GM23338 (cell line): ENCODE measurements around the gene SERPINA3. TPM values are rescaled to one million over a fixed set of nuclear protein-coding genes. Genes with fewer than 3 reads are reported as not detected.

Experiments
- ATAC-seq: fragments of 200-7000 bp; cut with Tn5 transposase; 3 replicates; pipeline ENCODE4 v1.9.1; 2020
- DNase-seq: peaks from one replicate; pipeline ENCODE4 v3.0.0-alpha.2; 2015; ENCODE audit warnings: low spot score
- H2AFZ ChIP-seq: fragments of 200-600 bp; sonication (generic); 2 replicates; pipeline ENCODE4 v1.8.0; 2016; ENCODE audit warnings: antibody characterized with exemption, mild to moderate bottlenecking, moderate library complexity
- H3F3A ChIP-seq: fragments of 200-600 bp; sonication (generic); replicated peaks from 2 replicates; pipeline ENCODE4 v1.8.0; 2017; ENCODE audit warnings: antibody characterized with exemption, mixed run types, low read depth
- H3K27ac ChIP-seq: fragments of 200-600 bp; sonication (generic); 2 replicates; pipeline ENCODE4 v1.6.1; 2016; ENCODE audit warnings: low read depth
- H3K27me3 ChIP-seq: fragments of 200-600 bp; sonication (generic); 2 replicates; pipeline ENCODE4 v1.8.0; 2016; ENCODE audit warnings: mild to moderate bottlenecking, mixed run types, moderate library complexity; ENCODE audit not compliant: insufficient read depth
- H3K36me3 ChIP-seq: fragments of 200-600 bp; sonication (generic); 2 replicates; pipeline ENCODE4 v1.8.0; 2016; ENCODE audit warnings: mild to moderate bottlenecking; ENCODE audit not compliant: insufficient read depth
- H3K4me1 ChIP-seq: fragments of 200-600 bp; sonication (generic); 2 replicates; pipeline ENCODE4 v1.8.0; 2016; ENCODE audit warnings: mild to moderate bottlenecking, moderate library complexity; ENCODE audit not compliant: insufficient read depth
- H3K4me2 ChIP-seq: fragments of 200-600 bp; sonication (generic); 2 replicates; pipeline ENCODE4 v1.7.1; 2017; ENCODE audit warnings: mixed run types
- H3K4me3 ChIP-seq: fragments of 200-600 bp; sonication (generic); 2 replicates; pipeline ENCODE4 v1.6.1; 2016; ENCODE audit warnings: mixed run types
- H3K79me2 ChIP-seq: fragments of 200-600 bp; sonication (generic); replicated peaks from 2 replicates; pipeline ENCODE4 v1.8.0; 2017; ENCODE audit warnings: mild to moderate bottlenecking; ENCODE audit not compliant: insufficient read depth
- H3K9me2 ChIP-seq: fragments of 200-600 bp; sonication (generic); 2 replicates; pipeline ENCODE4 v1.8.0; 2017; ENCODE audit not compliant: insufficient read depth
- H4K20me1 ChIP-seq: fragments of 200-600 bp; sonication (generic); replicated peaks from 2 replicates; pipeline ENCODE4 v1.8.0; 2017; ENCODE audit warnings: mild to moderate bottlenecking; ENCODE audit not compliant: insufficient read depth
- H3K27ac Mint-ChIP-seq: 2 replicates; pipeline ENCODE4 v1.8.0; 2020; ENCODE audit warnings: inconsistent platforms, mild to moderate bottlenecking, moderate library complexity, mixed read lengths
- H3K27me3 Mint-ChIP-seq: 3 replicates; pipeline ENCODE4 v1.8.0; 2022; ENCODE audit warnings: low read depth, mild to moderate bottlenecking, moderate library complexity, mixed read lengths, inconsistent platforms; ENCODE audit not compliant: insufficient read depth, poor library complexity
- H3K36me3 Mint-ChIP-seq: 3 replicates; pipeline ENCODE4 v1.8.0; 2021; ENCODE audit warnings: low read depth, mild to moderate bottlenecking, inconsistent platforms, moderate library complexity, mixed read lengths
- H3K4me1 Mint-ChIP-seq: 3 replicates; pipeline ENCODE4 v1.8.0; 2020; ENCODE audit warnings: mild to moderate bottlenecking, inconsistent platforms, mixed read lengths
- H3K4me3 Mint-ChIP-seq: 3 replicates; pipeline ENCODE4 v1.8.0; 2021; ENCODE audit warnings: moderate library complexity, mild to moderate bottlenecking, inconsistent platforms, mixed read lengths
- H3K9me3 Mint-ChIP-seq: 3 replicates; pipeline ENCODE4 v1.8.0; 2020; ENCODE audit warnings: moderate library complexity, mild to moderate bottlenecking, inconsistent platforms, mixed read lengths
- CREB1 ChIP-seq: fragments of 250-450 bp; sonication (Bioruptor Pico); IDR thresholded peaks from 2 replicates; pipeline ENCODE4 v1.5.0; 2020; ENCODE audit warnings: low read depth, mild to moderate bottlenecking, moderate library complexity
- EZH2 ChIP-seq: fragments of 200-600 bp; sonication (generic); IDR thresholded peaks from one replicate; pipeline ENCODE4 v1.8.0; 2017; ENCODE audit warnings: antibody characterized with exemption, mild to moderate bottlenecking, low read depth; ENCODE audit not compliant: unreplicated experiment
- EZH2phosphoT487 ChIP-seq: fragments of 200-600 bp; sonication (generic); IDR thresholded peaks from one replicate; pipeline ENCODE4 v1.8.1; 2018; ENCODE audit warnings: antibody characterized with exemption; ENCODE audit not compliant: unreplicated experiment
- NANOG ChIP-seq: IDR thresholded peaks from 2 replicates; pipeline ENCODE4 v1.6.1; 2016; ENCODE audit warnings: antibody characterized with exemption, borderline replicate concordance
- POLR2AphosphoS5 ChIP-seq: IDR thresholded peaks from 2 replicates; pipeline ENCODE4 v1.6.1; 2016; ENCODE audit warnings: antibody characterized with exemption, low read depth
- STAT1 ChIP-seq: IDR thresholded peaks from one replicate; pipeline ENCODE4 v1.6.1; 2016; ENCODE audit warnings: antibody characterized with exemption; ENCODE audit not compliant: unreplicated experiment
- ZNF114 ChIP-seq: fragments of 250-450 bp; sonication (Bioruptor Pico); IDR thresholded peaks from 2 replicates; pipeline ENCODE4 v1.5.0; 2020; ENCODE audit warnings: mild to moderate bottlenecking, moderate library complexity
- ZNF331 ChIP-seq: fragments of 250-450 bp; sonication (Bioruptor Pico); IDR thresholded peaks from 2 replicates; pipeline ENCODE4 v1.5.0; 2020; ENCODE audit warnings: low read depth, mild to moderate bottlenecking, moderate library complexity
- polyA plus RNA-seq: library from polyadenylated mRNA; unstranded; fragments of >200 nt; fragmentation: Nextera tagmentation; extraction: Ambion mirVana; gene quantifications from 2 replicates; pipeline ENCODE4 v1.2.1, GENCODE V29; 2016
- total RNA-seq: library from RNA; depleted of rRNA; stranded (reverse); fragments of >200 nt; shearing (Covaris generic); gene quantifications from 2 replicates; pipeline ENCODE4 v1.2.3, GENCODE V29; 2014
- TF ChIP-seq, protein P1 (sequence below): IDR thresholded peaks from 2 replicates; pipeline ENCODE4 v1.6.1; 2016; ENCODE audit warnings: antibody characterized with exemption
- TF ChIP-seq, protein P2 (sequence below): fragments of 250-450 bp; sonication (Bioruptor Pico); IDR thresholded peaks from 2 replicates; pipeline ENCODE4 v1.5.0; 2020; ENCODE audit warnings: mild to moderate bottlenecking, moderate library complexity
- TF ChIP-seq, protein P3 (sequence below), 2 experiments: fragments of 200-600 bp in 1 of 2; sonication (generic) in 1 of 2; conservative IDR thresholded peaks; 2 replicates each; pipeline versions ENCODE4 v1.5.1 to v1.6.1; 2016 to 2017; ENCODE audit warnings: antibody characterized with exemption in 2 of 2, low read depth in 2 of 2, mild to moderate bottlenecking in 2 of 2, moderate library complexity in 1 of 2
- TF ChIP-seq, protein P4 (sequence below): IDR thresholded peaks from one replicate; pipeline ENCODE4 v1.6.1; 2018; ENCODE audit warnings: antibody characterized with exemption; ENCODE audit not compliant: unreplicated experiment

SERPINA3 gene
- total and polyA plus RNA-seq, 2 experiments from 2014 or later = not detected

DNA sequence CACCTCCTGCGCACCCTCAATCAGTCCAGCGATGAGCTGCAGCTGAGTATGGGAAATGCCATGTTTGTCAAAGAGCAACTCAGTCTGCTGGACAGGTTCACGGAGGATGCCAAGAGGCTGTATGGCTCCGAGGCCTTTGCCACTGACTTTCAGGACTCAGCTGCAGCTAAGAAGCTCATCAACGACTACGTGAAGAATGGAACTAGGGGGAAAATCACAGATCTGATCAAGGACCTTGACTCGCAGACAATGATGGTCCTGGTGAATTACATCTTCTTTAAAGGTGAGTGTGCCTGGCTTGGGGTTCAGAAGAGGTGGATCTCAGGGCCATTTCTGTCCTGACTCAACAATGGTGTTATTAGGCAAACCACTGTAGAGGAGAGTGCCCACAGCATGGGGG, 2.6 kb downstream of the SERPINA3 start:
- H3K27ac Mint-ChIP-seq = no peak overlapping the region
- H3K4me3 ChIP-seq = no peak overlapping the region

More for the DNA sequence above, 2.6 kb downstream of the SERPINA3 start:
- Mint-ChIP-seq H3K4me1 (peaks cover 5% of the 10 kb centered on the region; the same call in 1 of the 3 replicates), H3K9me3 (peaks cover 34% of the 10 kb centered on the region), H3K4me3 (no peak overlapping the region), H3K27me3 (peaks cover 5% of the 10 kb centered on the region), H3K36me3 (peaks cover 13% of the 10 kb centered on the region; the same call in 2 of the 3 replicates)
- H3K4me2 ChIP-seq = no peak overlapping the region
- ATAC-seq (no peak), DNase-seq (no peak)
- no peak overlapping the region for H3K27ac ChIP-seq
- no peaks in the 10 kb centered on the region for H3K4me1 ChIP-seq
- H4K20me1 ChIP-seq = no peaks in the 10 kb centered on the region
- H3K9me2 ChIP-seq = no peaks in the 10 kb centered on the region
- no peaks in the 10 kb centered on the region for H3F3A ChIP-seq
- no peaks in the 10 kb centered on the region for H3K79me2 ChIP-seq
- H3K27me3 ChIP-seq = no peaks in the 10 kb centered on the region
- H3K36me3 ChIP-seq = no peaks in the 10 kb centered on the region
- TF ChIP-seq EZH2 (no peak), EZH2phosphoT487 (no peak), ZNF331 (CRISPR knock-in tag) (no peak), STAT1 (no peak), CREB1 (CRISPR knock-in tag) (no peak), ZNF114 (CRISPR knock-in tag) (no peak), POLR2AphosphoS5 (no peak), NANOG (no peak)
- TF ChIP-seq, protein P1, sequence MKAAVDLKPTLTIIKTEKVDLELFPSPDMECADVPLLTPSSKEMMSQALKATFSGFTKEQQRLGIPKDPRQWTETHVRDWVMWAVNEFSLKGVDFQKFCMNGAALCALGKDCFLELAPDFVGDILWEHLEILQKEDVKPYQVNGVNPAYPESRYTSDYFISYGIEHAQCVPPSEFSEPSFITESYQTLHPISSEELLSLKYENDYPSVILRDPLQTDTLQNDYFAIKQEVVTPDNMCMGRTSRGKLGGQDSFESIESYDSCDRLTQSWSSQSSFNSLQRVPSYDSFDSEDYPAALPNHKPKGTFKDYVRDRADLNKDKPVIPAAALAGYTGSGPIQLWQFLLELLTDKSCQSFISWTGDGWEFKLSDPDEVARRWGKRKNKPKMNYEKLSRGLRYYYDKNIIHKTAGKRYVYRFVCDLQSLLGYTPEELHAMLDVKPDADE = no peak
- TF ChIP-seq, protein P2, sequence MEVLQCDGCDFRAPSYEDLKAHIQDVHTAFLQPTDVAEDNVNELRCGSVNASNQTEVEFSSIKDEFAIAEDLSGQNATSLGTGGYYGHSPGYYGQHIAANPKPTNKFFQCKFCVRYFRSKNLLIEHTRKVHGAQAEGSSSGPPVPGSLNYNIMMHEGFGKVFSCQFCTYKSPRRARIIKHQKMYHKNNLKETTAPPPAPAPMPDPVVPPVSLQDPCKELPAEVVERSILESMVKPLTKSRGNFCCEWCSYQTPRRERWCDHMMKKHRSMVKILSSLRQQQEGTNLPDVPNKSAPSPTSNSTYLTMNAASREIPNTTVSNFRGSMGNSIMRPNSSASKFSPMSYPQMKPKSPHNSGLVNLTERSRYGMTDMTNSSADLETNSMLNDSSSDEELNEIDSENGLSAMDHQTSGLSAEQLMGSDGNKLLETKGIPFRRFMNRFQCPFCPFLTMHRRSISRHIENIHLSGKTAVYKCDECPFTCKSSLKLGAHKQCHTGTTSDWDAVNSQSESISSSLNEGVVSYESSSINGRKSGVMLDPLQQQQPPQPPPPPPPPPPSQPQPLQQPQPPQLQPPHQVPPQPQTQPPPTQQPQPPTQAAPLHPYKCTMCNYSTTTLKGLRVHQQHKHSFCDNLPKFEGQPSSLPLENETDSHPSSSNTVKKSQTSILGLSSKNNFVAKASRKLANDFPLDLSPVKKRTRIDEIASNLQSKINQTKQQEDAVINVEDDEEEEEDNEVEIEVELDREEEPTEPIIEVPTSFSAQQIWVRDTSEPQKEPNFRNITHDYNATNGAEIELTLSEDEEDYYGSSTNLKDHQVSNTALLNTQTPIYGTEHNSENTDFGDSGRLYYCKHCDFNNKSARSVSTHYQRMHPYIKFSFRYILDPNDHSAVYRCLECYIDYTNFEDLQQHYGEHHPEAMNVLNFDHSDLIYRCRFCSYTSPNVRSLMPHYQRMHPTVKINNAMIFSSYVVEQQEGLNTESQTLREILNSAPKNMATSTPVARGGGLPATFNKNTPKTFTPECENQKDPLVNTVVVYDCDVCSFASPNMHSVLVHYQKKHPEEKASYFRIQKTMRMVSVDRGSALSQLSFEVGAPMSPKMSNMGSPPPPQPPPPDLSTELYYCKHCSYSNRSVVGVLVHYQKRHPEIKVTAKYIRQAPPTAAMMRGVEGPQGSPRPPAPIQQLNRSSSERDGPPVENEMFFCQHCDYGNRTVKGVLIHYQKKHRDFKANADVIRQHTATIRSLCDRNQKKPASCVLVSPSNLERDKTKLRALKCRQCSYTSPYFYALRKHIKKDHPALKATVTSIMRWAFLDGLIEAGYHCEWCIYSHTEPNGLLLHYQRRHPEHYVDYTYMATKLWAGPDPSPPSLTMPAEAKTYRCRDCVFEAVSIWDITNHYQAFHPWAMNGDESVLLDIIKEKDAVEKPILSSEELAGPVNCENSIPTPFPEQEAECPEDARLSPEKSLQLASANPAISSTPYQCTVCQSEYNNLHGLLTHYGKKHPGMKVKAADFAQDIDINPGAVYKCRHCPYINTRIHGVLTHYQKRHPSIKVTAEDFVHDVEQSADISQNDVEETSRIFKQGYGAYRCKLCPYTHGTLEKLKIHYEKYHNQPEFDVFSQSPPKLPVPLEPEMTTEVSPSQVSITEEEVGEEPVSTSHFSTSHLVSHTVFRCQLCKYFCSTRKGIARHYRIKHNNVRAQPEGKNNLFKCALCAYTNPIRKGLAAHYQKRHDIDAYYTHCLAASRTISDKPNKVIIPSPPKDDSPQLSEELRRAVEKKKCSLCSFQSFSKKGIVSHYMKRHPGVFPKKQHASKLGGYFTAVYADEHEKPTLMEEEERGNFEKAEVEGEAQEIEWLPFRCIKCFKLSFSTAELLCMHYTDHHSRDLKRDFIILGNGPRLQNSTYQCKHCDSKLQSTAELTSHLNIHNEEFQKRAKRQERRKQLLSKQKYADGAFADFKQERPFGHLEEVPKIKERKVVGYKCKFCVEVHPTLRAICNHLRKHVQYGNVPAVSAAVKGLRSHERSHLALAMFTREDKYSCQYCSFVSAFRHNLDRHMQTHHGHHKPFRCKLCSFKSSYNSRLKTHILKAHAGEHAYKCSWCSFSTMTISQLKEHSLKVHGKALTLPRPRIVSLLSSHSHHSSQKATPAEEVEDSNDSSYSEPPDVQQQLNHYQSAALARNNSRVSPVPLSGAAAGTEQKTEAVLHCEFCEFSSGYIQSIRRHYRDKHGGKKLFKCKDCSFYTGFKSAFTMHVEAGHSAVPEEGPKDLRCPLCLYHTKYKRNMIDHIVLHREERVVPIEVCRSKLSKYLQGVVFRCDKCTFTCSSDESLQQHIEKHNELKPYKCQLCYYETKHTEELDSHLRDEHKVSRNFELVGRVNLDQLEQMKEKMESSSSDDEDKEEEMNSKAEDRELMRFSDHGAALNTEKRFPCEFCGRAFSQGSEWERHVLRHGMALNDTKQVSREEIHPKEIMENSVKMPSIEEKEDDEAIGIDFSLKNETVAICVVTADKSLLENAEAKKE = no peak
- TF ChIP-seq, protein P3, sequence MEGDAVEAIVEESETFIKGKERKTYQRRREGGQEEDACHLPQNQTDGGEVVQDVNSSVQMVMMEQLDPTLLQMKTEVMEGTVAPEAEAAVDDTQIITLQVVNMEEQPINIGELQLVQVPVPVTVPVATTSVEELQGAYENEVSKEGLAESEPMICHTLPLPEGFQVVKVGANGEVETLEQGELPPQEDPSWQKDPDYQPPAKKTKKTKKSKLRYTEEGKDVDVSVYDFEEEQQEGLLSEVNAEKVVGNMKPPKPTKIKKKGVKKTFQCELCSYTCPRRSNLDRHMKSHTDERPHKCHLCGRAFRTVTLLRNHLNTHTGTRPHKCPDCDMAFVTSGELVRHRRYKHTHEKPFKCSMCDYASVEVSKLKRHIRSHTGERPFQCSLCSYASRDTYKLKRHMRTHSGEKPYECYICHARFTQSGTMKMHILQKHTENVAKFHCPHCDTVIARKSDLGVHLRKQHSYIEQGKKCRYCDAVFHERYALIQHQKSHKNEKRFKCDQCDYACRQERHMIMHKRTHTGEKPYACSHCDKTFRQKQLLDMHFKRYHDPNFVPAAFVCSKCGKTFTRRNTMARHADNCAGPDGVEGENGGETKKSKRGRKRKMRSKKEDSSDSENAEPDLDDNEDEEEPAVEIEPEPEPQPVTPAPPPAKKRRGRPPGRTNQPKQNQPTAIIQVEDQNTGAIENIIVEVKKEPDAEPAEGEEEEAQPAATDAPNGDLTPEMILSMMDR (conservative IDR thresholded peaks at IDR 0.05; ENCODE audit: low read depth in 2 of 2) = no peak
- TF ChIP-seq, protein P4, sequence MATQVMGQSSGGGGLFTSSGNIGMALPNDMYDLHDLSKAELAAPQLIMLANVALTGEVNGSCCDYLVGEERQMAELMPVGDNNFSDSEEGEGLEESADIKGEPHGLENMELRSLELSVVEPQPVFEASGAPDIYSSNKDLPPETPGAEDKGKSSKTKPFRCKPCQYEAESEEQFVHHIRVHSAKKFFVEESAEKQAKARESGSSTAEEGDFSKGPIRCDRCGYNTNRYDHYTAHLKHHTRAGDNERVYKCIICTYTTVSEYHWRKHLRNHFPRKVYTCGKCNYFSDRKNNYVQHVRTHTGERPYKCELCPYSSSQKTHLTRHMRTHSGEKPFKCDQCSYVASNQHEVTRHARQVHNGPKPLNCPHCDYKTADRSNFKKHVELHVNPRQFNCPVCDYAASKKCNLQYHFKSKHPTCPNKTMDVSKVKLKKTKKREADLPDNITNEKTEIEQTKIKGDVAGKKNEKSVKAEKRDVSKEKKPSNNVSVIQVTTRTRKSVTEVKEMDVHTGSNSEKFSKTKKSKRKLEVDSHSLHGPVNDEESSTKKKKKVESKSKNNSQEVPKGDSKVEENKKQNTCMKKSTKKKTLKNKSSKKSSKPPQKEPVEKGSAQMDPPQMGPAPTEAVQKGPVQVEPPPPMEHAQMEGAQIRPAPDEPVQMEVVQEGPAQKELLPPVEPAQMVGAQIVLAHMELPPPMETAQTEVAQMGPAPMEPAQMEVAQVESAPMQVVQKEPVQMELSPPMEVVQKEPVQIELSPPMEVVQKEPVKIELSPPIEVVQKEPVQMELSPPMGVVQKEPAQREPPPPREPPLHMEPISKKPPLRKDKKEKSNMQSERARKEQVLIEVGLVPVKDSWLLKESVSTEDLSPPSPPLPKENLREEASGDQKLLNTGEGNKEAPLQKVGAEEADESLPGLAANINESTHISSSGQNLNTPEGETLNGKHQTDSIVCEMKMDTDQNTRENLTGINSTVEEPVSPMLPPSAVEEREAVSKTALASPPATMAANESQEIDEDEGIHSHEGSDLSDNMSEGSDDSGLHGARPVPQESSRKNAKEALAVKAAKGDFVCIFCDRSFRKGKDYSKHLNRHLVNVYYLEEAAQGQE = no peak
- no peak overlapping the region for H2AFZ ChIP-seq
